ENCODE results near the gene CENPB. TPM values are rescaled to one million over a fixed set of nuclear protein-coding genes. Genes with fewer than 3 reads are reported as not detected.
A peak's percentile ranks its signal among the peaks of the same experiment; 100 is the strongest.

CENPB gene
- total RNA-seq, 4 donors from 2014 or later: 38.8 to 81.4 (median 67.1) TPM

GRCh38 chr20:3741836-3742458 lies 44.6 kb downstream of the CENPB start:
- DNase-seq: no peak
- 67% methylated on average over 5 of the region's 7 CpGs; no CpG with 5 or more reads in 1 of the 2 donors for WGBS, 2 donors

DNA sequence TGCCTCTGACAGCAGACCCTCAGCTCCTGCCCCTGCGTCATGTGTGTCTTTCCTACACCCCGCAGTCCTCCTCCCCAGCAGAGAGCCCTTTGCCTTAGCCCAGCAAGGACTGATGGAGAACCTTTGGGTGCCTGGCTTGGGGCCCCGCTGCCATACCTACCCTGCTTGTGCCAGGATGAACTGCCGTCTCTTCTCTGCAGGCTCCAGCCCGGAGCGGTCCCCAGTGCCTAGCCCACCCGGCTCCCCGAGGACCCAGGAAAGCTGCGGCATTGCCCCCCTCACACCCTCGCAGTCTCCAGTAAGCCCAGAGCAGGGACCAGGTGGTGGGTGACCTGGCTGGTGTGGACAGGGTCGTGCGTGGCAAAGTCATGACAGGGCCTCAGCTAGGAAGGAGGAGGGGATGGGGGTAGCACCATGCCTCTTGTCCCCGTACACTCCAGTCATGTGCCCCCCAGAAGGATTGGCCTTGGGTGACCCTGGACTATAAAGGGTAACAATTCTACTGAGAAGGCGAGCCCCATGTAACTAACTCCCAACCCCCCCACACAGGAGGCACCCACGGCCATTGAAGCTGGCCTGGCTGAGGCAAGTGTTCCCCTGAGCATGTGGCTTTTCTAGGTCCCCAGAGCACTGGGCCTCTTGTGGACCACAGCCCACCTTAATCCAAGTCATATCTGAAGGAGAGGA lies 45.8 kb downstream of the CENPB start:
- no peak for DNase-seq
- H3K4me3 ChIP-seq: no peak overlapping the region
- intact Hi-C loops (cut with DNase I): no loop called here
- H3K4me1 ChIP-seq: peaks cover 0 to 52% (median 6%) of the 10 kb centered on the region in 3 donors
- no peaks in the 10 kb centered on the region for H3K9me3 ChIP-seq
- H3K27me3 ChIP-seq: peaks cover 0 to 16% (median 0%) of the 10 kb centered on the region in 4 donors
- no peaks in the 10 kb centered on the region for H3K36me3 ChIP-seq
- peak overlapping the region in 3 of 4 donors; percentile 57 to 79 (median 76) for H3K27ac ChIP-seq
- TF ChIP-seq, protein P1, sequence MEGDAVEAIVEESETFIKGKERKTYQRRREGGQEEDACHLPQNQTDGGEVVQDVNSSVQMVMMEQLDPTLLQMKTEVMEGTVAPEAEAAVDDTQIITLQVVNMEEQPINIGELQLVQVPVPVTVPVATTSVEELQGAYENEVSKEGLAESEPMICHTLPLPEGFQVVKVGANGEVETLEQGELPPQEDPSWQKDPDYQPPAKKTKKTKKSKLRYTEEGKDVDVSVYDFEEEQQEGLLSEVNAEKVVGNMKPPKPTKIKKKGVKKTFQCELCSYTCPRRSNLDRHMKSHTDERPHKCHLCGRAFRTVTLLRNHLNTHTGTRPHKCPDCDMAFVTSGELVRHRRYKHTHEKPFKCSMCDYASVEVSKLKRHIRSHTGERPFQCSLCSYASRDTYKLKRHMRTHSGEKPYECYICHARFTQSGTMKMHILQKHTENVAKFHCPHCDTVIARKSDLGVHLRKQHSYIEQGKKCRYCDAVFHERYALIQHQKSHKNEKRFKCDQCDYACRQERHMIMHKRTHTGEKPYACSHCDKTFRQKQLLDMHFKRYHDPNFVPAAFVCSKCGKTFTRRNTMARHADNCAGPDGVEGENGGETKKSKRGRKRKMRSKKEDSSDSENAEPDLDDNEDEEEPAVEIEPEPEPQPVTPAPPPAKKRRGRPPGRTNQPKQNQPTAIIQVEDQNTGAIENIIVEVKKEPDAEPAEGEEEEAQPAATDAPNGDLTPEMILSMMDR (IDR thresholded peaks at IDR 0.05): no peak
- TF ChIP-seq POLR2A (IDR thresholded peaks at IDR 0.05): no peak
- WGBS, 2 donors: 86 to 93% methylated on average over 3 to 11 of the region's 15 CpGs

More at GRCh38 chr20:3741836-3742458, 44.6 kb downstream of the CENPB start:
- Histone ChIP-seq H3K4me3 (no peak overlapping the region), H3K36me3 (no peaks in the 10 kb centered on the region), H3K27me3 (peaks cover 0 to 19% (median 0%) of the 10 kb centered on the region in 4 donors), H3K27ac (no peak overlapping the region), H3K9me3 (no peaks in the 10 kb centered on the region), H3K4me1 (peaks cover 0 to 43% (median 6%) of the 10 kb centered on the region in 3 donors)
- TF ChIP-seq, protein P1 (IDR thresholded peaks at IDR 0.05): no peak
- no peak for TF ChIP-seq POLR2A (IDR thresholded peaks at IDR 0.05)
- intact Hi-C loops (cut with DNase I): no loop called here

GRCh38 chr20:3739926-3740451 lies 46.6 kb downstream of the CENPB start:
- no peak for DNase-seq
- 80 to 93% methylated on average over 1 to 3 of the region's 7 CpGs for WGBS, 2 donors
- no peak for TF ChIP-seq POLR2A (IDR thresholded peaks at IDR 0.05)
- intact Hi-C loops (cut with DNase I): no loop called here
- Histone ChIP-seq H3K27ac (peak overlapping the region; percentile 46 to 79 (median 66)), H3K36me3 (no peaks in the 10 kb centered on the region), H3K4me1 (peaks cover 0 to 44% (median 6%) of the 10 kb centered on the region in 3 donors), H3K27me3 (peaks cover 0 to 9% (median 0%) of the 10 kb centered on the region in 4 donors), H3K4me3 (no peak overlapping the region), H3K9me3 (no peaks in the 10 kb centered on the region)

GRCh38 chr20:3739054-3739925 lies 47.2 kb downstream of the CENPB start:
- Histone ChIP-seq H3K4me1 (peaks cover 0 to 40% (median 3%) of the 10 kb centered on the region in 3 donors), H3K27me3 (peaks cover 0 to 2% (median 0%) of the 10 kb centered on the region in 4 donors), H3K36me3 (no peaks in the 10 kb centered on the region), H3K27ac (peak overlapping the region; percentile 46 to 79 (median 66)), H3K4me3 (no peak overlapping the region), H3K9me3 (no peaks in the 10 kb centered on the region)
- no peak for DNase-seq
- TF ChIP-seq, protein P1 (IDR thresholded peaks at IDR 0.05): no peak
- no peak for TF ChIP-seq POLR2A (IDR thresholded peaks at IDR 0.05)
- 74 to 75% methylated on average over 13 of the region's 19 CpGs for whole genome bisulfite sequencing, 2 donors
- intact Hi-C loops (cut with DNase I): no loop called here

All from esophagus squamous epithelium (tissue), 5 donors.